DMS114 treated with DMSO at 0.1 percent for 48 hours (cell line): ENCODE results near the gene ACTR3.

Source experiments
- DNase-seq: peaks from one replicate; lab custom pipeline; 2025; ENCODE audit not compliant: unreplicated experiment; lab: John Stamatoyannopoulos, UW

The ACTR3 gene

DNA sequence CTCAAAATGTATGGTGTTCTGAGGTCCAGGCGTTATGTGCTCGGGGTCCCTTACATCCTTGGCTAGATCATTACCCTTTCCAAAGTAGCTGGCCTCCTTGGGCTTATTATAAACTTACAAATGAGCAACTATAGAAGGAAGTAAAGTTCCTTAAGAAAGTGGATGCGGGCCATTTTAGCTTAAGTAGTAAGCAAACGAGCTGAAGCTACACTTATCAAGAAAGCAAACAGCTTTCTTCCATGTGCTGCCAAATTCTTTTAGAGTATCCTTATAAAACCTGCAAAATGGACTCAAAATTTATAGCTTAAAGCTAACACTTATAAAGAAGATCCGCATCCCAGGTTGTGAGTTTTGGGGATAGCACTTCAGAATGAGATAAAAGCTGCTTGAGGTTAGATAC, 75.3 kb downstream of the ACTR3 start:
- DNase-seq: no peak

GRCh38 chr2:113965644-113966043, 75.8 kb downstream of the ACTR3 start:
- DNase-seq: no peak

DNA sequence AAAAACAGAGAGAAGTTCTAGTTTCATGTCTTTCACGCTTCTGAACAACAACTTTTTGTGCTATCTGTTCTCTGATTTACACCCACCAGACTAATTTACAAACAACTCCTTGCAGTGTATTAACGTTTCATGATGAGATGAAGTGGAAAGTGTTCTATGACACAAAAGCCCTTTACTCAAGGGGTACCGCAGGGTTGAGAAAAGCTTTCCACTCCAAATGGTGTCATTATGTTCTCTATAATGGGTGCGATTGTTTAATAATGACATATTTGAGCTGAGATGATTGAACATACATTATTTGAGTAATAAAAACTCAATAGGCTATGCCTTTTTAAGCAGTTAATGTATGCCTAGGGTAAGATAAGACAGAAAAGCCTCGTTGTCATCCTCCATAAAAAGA, 76.3 kb downstream of the ACTR3 start:
- DNase-seq: no peak

DNA sequence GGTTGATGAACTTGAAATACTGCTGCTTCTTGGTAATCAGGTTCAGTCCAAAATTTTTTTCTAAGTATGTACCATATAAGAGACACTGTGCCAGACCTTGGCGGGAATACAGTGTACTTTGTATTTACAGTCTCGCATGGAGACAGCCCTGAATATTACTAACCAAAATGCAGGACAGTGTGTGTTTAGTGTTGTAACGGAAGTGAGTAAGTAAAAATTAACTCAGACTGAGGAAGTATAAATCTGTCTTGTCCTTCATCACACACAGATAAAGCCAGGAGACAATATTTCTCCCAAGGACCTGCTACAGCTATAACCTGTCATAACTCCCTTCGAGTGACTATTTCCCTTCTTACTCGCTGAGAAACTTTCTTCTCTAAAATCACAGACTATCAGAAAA, 76.9 kb downstream of the ACTR3 start:
- DNase-seq: no peak

- no peak for DNase-seq
These were observed 77.4 kb downstream of the ACTR3 start for GRCh38 chr2:113967272-113967671.

- DNase-seq: no peak
These were observed 82.9 kb downstream of the ACTR3 start for GRCh38 chr2:113972766-113973165.

DNA sequence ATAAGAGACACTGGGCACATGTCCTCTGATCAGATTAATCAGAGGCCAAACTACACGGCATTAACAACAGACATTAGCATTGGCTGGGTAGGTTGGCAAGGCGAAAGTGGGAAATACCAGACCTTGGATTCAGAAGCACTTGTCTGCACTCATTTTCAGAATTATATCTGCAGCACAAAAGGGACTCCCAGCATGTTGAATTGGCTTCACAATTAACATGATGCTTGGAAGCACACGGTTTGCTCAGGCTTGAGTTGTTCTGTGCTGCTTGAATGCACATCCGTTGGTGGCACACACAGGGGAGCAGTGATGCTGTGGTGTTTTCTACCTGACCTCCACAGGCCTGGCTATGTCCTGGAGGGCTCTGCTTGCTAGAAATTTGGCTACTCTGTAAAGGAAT, 83.9 kb downstream of the ACTR3 start:
- no peak for DNase-seq

GRCh38 chr2:113974727-113975126, 84.8 kb downstream of the ACTR3 start:
- no peak for DNase-seq

- no peak for DNase-seq
These were observed 86.5 kb downstream of the ACTR3 start for GRCh38 chr2:113976277-113976928.

DNA sequence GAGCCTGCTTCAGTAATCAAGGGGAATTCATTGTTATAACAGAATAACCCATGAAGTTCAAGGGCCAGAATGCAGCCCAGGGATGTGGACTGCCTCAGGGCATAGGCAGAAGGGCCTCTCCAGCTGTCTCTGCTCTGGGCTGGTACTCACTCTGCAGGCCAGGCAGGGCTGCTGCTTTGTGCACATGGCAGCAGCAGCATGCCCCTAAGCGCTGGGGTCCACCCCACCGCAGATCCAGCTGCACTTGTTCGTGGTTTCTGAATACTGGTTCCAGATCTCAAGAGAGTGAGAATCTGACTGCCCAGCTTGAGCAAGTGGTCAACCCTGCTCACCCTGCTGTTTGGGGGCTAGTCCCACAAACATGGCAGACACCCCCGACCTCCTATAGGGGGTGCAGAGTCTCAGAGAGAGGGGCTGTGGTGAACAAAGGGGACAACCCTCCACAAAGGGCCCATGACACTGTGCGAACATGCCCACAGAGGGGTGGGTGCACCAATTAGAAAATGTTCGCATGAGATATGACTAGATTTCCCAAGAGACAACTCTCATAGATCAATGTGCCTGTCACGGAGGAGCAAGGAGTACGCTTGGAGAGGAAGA, 87.3 kb downstream of the ACTR3 start:
- no peak for DNase-seq

DNA sequence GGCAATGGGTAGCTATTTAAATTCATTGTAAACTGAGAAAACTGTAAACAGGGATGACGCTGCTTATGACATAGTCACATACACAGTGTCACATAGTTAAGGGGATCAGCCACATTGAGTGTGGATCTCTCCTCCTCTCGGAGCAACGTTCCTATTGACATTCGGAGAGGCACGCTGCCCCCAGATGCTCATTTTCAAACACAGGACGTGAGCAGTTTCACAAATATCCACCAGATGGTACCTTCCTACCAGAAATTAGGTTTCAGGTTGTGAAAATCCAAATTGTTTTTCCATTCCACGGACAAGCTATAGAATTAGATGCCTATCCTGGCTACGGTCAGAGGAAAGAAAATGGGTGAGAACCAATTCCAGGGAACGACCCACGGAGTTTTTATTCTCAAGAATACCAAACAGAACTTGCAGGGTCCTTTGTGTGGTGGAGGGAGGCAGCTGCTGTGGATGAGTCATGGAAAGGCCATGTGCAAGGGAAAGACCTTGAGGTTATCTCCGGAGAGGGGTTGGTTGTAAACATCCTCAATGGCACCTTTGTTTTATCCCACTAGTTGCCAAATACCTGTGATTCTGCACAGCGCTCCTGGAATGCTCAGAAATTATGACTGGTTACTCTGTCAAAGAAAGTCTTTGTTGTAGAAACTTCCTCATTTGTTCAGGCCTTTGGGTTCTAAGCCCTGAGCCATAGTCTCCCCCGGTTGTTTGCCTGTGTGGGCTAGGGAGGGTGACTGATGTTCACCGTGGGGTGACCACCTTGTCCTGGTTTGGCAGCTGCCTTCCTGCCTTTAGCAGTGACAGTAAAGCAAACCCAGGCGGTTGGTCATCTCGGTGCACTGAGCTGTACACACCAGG, 88.0 kb downstream of the ACTR3 start:
- DNase-seq: peak; percentile 11

GRCh38 chr2:113978524-113979190, 88.8 kb downstream of the ACTR3 start:
- no peak for DNase-seq

- no peak for DNase-seq
These were observed 89.6 kb downstream of the ACTR3 start for GRCh38 chr2:113979191-113980128.

- no peak for DNase-seq
These were observed 91.1 kb downstream of the ACTR3 start for GRCh38 chr2:113980946-113981345.

DNA sequence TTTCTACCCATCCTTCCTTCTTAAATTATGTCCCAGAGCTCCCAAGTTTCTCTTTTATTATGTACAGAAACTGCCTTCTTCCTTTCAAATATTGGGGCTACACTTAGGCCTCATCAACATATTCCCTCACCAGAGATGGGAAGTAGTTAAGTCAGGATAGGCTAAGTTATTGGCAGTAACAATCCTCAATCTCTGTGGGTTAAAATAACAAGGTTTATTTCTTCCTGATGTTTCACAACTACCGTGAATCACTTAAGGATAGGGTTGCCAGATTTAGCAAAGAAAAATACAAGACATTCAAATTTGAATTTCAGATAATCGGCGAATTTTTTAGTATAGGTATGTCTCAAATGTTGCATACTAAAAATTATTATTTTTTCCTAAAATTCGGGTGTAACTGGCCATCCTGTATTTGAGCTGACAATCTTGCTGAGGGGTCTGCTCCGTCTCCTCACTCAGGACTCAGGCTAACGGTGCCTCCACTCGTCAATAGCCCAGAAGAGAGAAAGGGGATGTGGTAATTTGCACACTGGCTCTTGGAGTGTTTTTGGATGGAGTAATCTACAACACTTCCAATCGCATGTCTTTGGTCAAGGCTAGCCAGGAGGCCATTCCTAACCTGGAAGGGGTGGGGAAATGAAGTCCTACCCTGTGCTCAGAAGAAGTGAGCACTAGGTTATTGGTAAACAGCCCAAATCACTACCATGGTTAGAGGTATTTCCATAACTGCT, 91.7 kb downstream of the ACTR3 start:
- no peak for DNase-seq

DNA sequence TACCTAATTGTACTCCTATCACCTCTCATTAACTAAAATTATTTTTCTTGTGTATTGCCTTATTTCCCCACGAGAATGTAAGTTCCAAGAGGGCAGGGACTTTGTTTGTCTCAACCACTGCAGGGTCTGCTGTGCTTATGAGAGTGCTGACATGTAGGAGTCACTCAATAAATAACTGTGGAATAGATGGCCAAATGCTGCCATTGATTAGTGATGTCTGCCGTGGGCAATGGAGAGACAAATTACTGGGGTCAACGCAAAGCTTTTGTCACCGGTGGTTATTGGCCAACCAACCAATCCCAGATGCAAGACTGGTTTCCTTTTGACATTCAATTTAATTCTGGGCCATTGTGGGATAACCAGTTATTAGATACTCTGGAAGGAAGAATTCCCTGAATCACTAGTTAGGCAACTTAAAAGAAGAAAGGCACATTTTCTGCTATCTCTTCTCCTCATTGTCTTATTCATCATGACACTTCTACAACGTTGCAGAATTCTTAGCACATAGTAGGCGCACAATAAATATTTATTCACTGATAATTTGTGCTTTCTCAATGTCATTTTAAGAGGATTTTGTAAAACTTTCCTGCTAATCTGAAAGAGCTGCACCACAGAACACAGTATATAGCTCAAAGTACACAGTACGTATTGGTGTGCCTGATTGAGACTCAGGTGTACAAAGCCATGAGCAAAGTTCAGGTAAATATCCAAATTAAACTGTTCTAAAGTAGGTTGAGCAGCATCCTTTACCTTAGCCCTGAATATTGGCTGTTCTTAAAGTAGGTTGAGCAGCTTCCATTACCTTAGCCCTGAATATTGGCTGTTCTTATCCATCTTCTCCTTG, 95.9 kb downstream of the ACTR3 start:
- DNase-seq: no peak

- DNase-seq: no peak
These were observed 96.9 kb downstream of the ACTR3 start for GRCh38 chr2:113986762-113987290.

DNA sequence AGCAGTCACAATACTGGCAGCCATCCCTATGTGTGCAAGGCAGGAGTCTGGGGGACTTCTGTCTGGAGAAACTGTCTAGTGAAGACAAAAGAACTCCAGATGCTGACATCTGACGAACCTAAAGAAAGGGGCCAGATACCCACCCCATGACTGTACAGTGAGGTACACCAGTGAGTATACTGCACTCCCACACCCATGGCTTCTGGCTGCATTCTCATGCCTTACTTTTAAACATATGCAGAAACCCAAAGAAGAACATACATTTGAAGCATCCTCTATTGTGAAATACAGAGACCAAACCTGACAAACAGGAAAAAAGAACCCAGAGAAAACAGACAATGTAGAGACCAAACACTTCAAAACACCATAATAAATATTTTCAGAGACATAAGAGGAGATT, 102.2 kb downstream of the ACTR3 start:
- DNase-seq: no peak
